ENCODE data around the gene RNF32. TPM values are rescaled to one million over a fixed set of nuclear protein-coding genes. Genes with fewer than 3 reads are reported as not detected.

Gene RNF32
- polyA plus RNA-seq, 3 donors: 0.03 to 0.13 TPM; not detected in 1

DNA sequence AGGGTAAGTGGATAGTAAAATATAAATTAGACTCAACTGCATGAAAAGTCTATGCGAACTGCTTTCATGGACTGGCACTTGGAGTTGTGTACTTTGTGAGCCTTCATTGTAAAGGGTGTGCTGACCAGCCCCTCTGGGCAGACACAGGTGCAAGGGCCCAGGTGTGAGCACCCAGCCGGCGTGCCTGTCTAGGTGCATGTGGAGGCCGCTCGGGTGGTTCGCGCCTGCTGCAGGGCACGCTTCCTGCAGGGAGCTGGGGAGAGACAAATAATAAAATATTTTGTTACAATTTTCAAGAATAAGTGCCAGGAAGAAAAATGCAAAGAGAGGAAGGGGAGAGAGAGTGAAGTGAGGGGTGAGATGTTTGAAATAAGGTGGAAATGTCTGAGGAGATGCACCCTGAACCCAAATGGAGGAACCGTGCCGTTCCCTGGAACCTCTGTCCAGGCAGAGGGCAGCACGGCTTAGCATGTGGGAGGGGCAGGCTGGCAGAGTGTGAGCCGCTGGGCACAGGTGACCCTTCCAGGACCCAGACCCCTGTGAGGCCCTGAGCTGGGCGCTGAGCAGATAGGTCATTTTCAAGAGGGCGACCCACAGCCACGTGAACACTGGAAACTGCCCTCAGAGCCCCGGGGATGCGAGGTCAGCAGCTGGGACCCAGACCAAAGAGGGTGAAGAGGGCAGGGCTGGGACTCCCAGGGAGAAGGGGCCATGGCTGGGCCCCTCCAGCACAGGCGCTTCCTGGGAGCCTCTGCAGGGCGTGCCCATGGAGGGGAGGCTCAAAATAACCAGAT is 28.7 kb downstream of the RNF32 start:
- Histone ChIP-seq H3K4me3 (replicated peaks in 1 of 3; ENCODE audit: low read depth in 2 of 3, low read length in 3 of 3) (no peak overlapping the region), H4K20me1 (ENCODE audit: insufficient read depth, low read length) (no peaks in the 10 kb centered on the region), H3K9ac (ENCODE audit: insufficient read depth, low read length, poor library complexity, severe bottlenecking) (no peak overlapping the region), H3K79me2 (ENCODE audit: insufficient read depth, low read length) (no peaks in the 10 kb centered on the region), H3K27ac (ENCODE audit: low read depth in 1 of 2, low read length in 2 of 2) (no peak overlapping the region), H3K4me1 (ENCODE audit: control insufficient read depth in 1 of 2, insufficient read depth in 2 of 2, low read length in 2 of 2) (no peaks in the 10 kb centered on the region), H3K27me3 (ENCODE audit: control insufficient read depth in 2 of 2, insufficient read depth in 2 of 2, low read length in 2 of 2) (no peaks in the 10 kb centered on the region), H3K36me3 (replicated peaks in 1 of 2; ENCODE audit: control insufficient read depth in 1 of 2, insufficient read depth in 2 of 2, low read length in 2 of 2) (peaks cover 5 to 20% of the 10 kb centered on the region in 2 donors), H3K4me2 (replicated peaks; ENCODE audit: extremely low read depth, low read length, poor library complexity, severe bottlenecking) (no peak overlapping the region), H3K9me3 (replicated peaks in 1 of 2; ENCODE audit: control insufficient read depth in 1 of 2, insufficient read depth in 1 of 2, low read length in 2 of 2) (no peaks in the 10 kb centered on the region), H2AFZ (ENCODE audit: insufficient read depth, low read depth, low read length, poor library complexity, severe bottlenecking) (no peak overlapping the region)
- Mint-ChIP-seq H3K27ac (no peak overlapping the region), H3K4me3 (no peak overlapping the region), H3K9me3 (no peaks in the 10 kb centered on the region), H3K27me3 (ENCODE audit: low read depth in 3 of 3) (no peaks in the 10 kb centered on the region), H3K4me1 (no peaks in the 10 kb centered on the region), H3K36me3 (peaks cover 35 to 36% of the 10 kb centered on the region in 2 donors)
- WGBS (ENCODE audit: insufficient coverage): 97% methylated on average over 15 of the region's 19 CpGs
- DNase-seq: no peak
- TF ChIP-seq, protein P1, sequence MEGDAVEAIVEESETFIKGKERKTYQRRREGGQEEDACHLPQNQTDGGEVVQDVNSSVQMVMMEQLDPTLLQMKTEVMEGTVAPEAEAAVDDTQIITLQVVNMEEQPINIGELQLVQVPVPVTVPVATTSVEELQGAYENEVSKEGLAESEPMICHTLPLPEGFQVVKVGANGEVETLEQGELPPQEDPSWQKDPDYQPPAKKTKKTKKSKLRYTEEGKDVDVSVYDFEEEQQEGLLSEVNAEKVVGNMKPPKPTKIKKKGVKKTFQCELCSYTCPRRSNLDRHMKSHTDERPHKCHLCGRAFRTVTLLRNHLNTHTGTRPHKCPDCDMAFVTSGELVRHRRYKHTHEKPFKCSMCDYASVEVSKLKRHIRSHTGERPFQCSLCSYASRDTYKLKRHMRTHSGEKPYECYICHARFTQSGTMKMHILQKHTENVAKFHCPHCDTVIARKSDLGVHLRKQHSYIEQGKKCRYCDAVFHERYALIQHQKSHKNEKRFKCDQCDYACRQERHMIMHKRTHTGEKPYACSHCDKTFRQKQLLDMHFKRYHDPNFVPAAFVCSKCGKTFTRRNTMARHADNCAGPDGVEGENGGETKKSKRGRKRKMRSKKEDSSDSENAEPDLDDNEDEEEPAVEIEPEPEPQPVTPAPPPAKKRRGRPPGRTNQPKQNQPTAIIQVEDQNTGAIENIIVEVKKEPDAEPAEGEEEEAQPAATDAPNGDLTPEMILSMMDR (IDR thresholded peaks at IDR 0.05): no peak
- intact Hi-C loops (cut with micrococcal nuclease): no loop called here

- H3K4me1 Mint-ChIP-seq: no peaks in the 10 kb centered on the region
These were observed 32.9 kb downstream of the RNF32 start for GRCh38 chr7:156673454-156673853.

More at GRCh38 chr7:156673454-156673853, 32.9 kb downstream of the RNF32 start:
- no peaks in the 10 kb centered on the region for H3K9me3 ChIP-seq (replicated peaks in 1 of 2; ENCODE audit: control insufficient read depth in 1 of 2, insufficient read depth in 1 of 2, low read length in 2 of 2)
- H2AFZ ChIP-seq (ENCODE audit: insufficient read depth, low read depth, low read length, poor library complexity, severe bottlenecking): no peak overlapping the region
- Mint-ChIP-seq H3K27ac (no peak overlapping the region), H3K27me3 (ENCODE audit: low read depth in 3 of 3) (no peaks in the 10 kb centered on the region), H3K9me3 (no peaks in the 10 kb centered on the region), H3K4me3 (no peak overlapping the region), H3K36me3 (peaks cover 62 to 66% of the 10 kb centered on the region in 2 donors)
- no peak overlapping the region for H3K9ac ChIP-seq (ENCODE audit: insufficient read depth, low read length, poor library complexity, severe bottlenecking)
- H3K4me2 ChIP-seq (replicated peaks; ENCODE audit: extremely low read depth, low read length, poor library complexity, severe bottlenecking): no peak overlapping the region
- intact Hi-C loops (cut with micrococcal nuclease): no loop called here
- no peaks in the 10 kb centered on the region for H3K4me1 ChIP-seq (ENCODE audit: control insufficient read depth in 1 of 2, insufficient read depth in 2 of 2, low read length in 2 of 2)
- DNase-seq: no peak
- H4K20me1 ChIP-seq (ENCODE audit: insufficient read depth, low read length): no peaks in the 10 kb centered on the region
- peaks cover 30 to 61% of the 10 kb centered on the region in 2 donors for H3K36me3 ChIP-seq (replicated peaks in 1 of 2; ENCODE audit: control insufficient read depth in 1 of 2, insufficient read depth in 2 of 2, low read length in 2 of 2)
- no peaks in the 10 kb centered on the region for H3K27me3 ChIP-seq (ENCODE audit: control insufficient read depth in 2 of 2, insufficient read depth in 2 of 2, low read length in 2 of 2)
- H3K79me2 ChIP-seq (ENCODE audit: insufficient read depth, low read length): no peaks in the 10 kb centered on the region
- WGBS (ENCODE audit: insufficient coverage): 100% methylated on average over 1 of the region's 6 CpGs
- H3K4me3 ChIP-seq (replicated peaks in 1 of 3; ENCODE audit: low read depth in 2 of 3, low read length in 3 of 3): no peak overlapping the region
- H3K27ac ChIP-seq (ENCODE audit: low read depth in 1 of 2, low read length in 2 of 2): no peak overlapping the region
- TF ChIP-seq, protein P1 (IDR thresholded peaks at IDR 0.05): no peak
